HG03558 (cell line): ENCODE results near the gene PRKAR1B.

Experiments used
- ATAC-seq: cut with Tn5 transposase; IDR thresholded peaks from one replicate; pipeline ENCODE4 v1.9.1; 2021; ENCODE audit warnings: moderate number of reproducible peaks; ENCODE audit not compliant: unreplicated experiment; ENCODE audit errors: extremely low read depth

PRKAR1B gene

GRCh38 chr7:517774-518629 lies 209.1 kb downstream of the PRKAR1B start:
- ATAC-seq = no peak

- ATAC-seq = no peak
Observed at GRCh38 chr7:516606-517456, 210.2 kb downstream of the PRKAR1B start.

- no peak for ATAC-seq
Observed at GRCh38 chr7:516216-516605, 210.9 kb downstream of the PRKAR1B start.

GRCh38 chr7:515628-516027 lies 211.5 kb downstream of the PRKAR1B start:
- no peak for ATAC-seq

- ATAC-seq = no peak
Observed at GRCh38 chr7:514651-515598, 212.2 kb downstream of the PRKAR1B start.

- no peak for ATAC-seq
Observed at GRCh38 chr7:514242-514641, 212.8 kb downstream of the PRKAR1B start.

- ATAC-seq = no peak
Observed at GRCh38 chr7:513521-514166, 213.4 kb downstream of the PRKAR1B start.

- no peak for ATAC-seq
Observed at GRCh38 chr7:512541-513311, 214.4 kb downstream of the PRKAR1B start.

GRCh38 chr7:512146-512510 lies 215.0 kb downstream of the PRKAR1B start:
- ATAC-seq = no peak

- ATAC-seq = no peak
Observed at GRCh38 chr7:511476-512145, 215.5 kb downstream of the PRKAR1B start.

- no peak for ATAC-seq
Observed at GRCh38 chr7:510782-511281, 216.2 kb downstream of the PRKAR1B start.

GRCh38 chr7:510131-510481 lies 217.0 kb downstream of the PRKAR1B start:
- no peak for ATAC-seq

- ATAC-seq = no peak
Observed at GRCh38 chr7:509426-510130, 217.5 kb downstream of the PRKAR1B start.

- no peak for ATAC-seq
Observed at GRCh38 chr7:508461-509170, 218.5 kb downstream of the PRKAR1B start.

- ATAC-seq = no peak
Observed at GRCh38 chr7:507623-508300, 219.3 kb downstream of the PRKAR1B start.

- no peak for ATAC-seq
Observed at GRCh38 chr7:506921-507622, 220.0 kb downstream of the PRKAR1B start.
